ENCODE measurements around the gene GJA9.
"Not testable (repeated sequence)": the region's sequence is repeated elsewhere in the genome, so short reads cannot be mapped to it uniquely, and the experiment has no call there.

GJA9 gene

GRCh38 chr1:38875811-38876210 lies 5.6 kb downstream of the GJA9 start:
- H3K4me3 ChIP-seq (ENCODE audit: low read depth, low read length): no peak overlapping the region

- H3K4me3 ChIP-seq (ENCODE audit: low read depth, low read length): peak within 1 kb of the TSS; percentile 76
These were observed 8.1 kb downstream of the GJA9 start, which contains the start of gene MYCBP for GRCh38 chr1:38873027-38873969. MYCBP (minus strand) TSS chr1:38873348; CDS start chr1:38873305, 43 bp downstream.

- H3K4me3 ChIP-seq (ENCODE audit: low read depth, low read length): peak overlapping the region; percentile 76
These were observed 8.9 kb downstream of the GJA9 start for GRCh38 chr1:38872401-38873026.

- H3K4me3 ChIP-seq (ENCODE audit: low read depth, low read length): no peak overlapping the region
These were observed 10.4 kb downstream of the GJA9 start for GRCh38 chr1:38870996-38871395.

GRCh38 chr1:38867208-38867607 lies 14.2 kb downstream of the GJA9 start:
- H3K4me3 ChIP-seq (ENCODE audit: low read depth, low read length): no peak overlapping the region

GRCh38 chr1:38865112-38865715 lies 16.2 kb downstream of the GJA9 start:
- H3K4me3 ChIP-seq (ENCODE audit: low read depth, low read length): no peak overlapping the region

GRCh38 chr1:38860454-38860795 lies 21.0 kb downstream of the GJA9 start:
- H3K4me3 ChIP-seq (ENCODE audit: low read depth, low read length): peak overlapping the region; percentile 74

GRCh38 chr1:38859561-38860453 lies 21.6 kb downstream of the GJA9 start, which contains the start of gene RRAGC:
RRAGC (minus strand) TSS chr1:38859772; CDS start chr1:38859646, 126 bp downstream.
- peak within 1 kb of the TSS; percentile 78 for H3K4me3 ChIP-seq (ENCODE audit: low read depth, low read length)

- H3K4me3 ChIP-seq (ENCODE audit: low read depth, low read length): peak overlapping the region; percentile 78
These were observed 22.4 kb downstream of the GJA9 start for GRCh38 chr1:38858833-38859560.

- no peak overlapping the region for H3K4me3 ChIP-seq (ENCODE audit: low read depth, low read length)
These were observed 28.6 kb downstream of the GJA9 start for GRCh38 chr1:38852780-38853179.

- H3K4me3 ChIP-seq (ENCODE audit: low read depth, low read length): no peak overlapping the region
These were observed 33.3 kb downstream of the GJA9 start for GRCh38 chr1:38848071-38848470.

GRCh38 chr1:38846210-38846609 lies 35.2 kb downstream of the GJA9 start:
- H3K4me3 ChIP-seq (ENCODE audit: low read depth, low read length): no peak overlapping the region

- not testable (repeated sequence) for H3K4me3 ChIP-seq (ENCODE audit: low read depth, low read length)
These were observed 36.3 kb downstream of the GJA9 start for GRCh38 chr1:38845088-38845487.

- H3K4me3 ChIP-seq (ENCODE audit: low read depth, low read length): no peak overlapping the region
These were observed 41.1 kb downstream of the GJA9 start for GRCh38 chr1:38840281-38840680.

GRCh38 chr1:38839363-38839762 lies 42.0 kb downstream of the GJA9 start:
- no peak overlapping the region for H3K4me3 ChIP-seq (ENCODE audit: low read depth, low read length)

- H3K4me3 ChIP-seq (ENCODE audit: low read depth, low read length): not testable (repeated sequence)
These were observed 45.1 kb downstream of the GJA9 start for GRCh38 chr1:38836316-38836715.

GRCh38 chr1:38834937-38835827 lies 46.2 kb downstream of the GJA9 start:
- H3K4me3 ChIP-seq (ENCODE audit: low read depth, low read length): no peak overlapping the region

GRCh38 chr1:38834221-38834782 lies 47.1 kb downstream of the GJA9 start:
- no peak overlapping the region for H3K4me3 ChIP-seq (ENCODE audit: low read depth, low read length)

GRCh38 chr1:38833146-38833545 lies 48.2 kb downstream of the GJA9 start:
- no peak overlapping the region for H3K4me3 ChIP-seq (ENCODE audit: low read depth, low read length)

Data from iPS-11a (cell line).